Tibial artery (tissue), 4 donors: ENCODE data around the gene PTPN23.

Source experiments
- DNase-seq, 2 donors: peaks; one replicate each; pipeline ENCODE4 v3.0.0-alpha.2; 2019
- H3K27ac ChIP-seq, 2 donors: fragments of 200-600 bp; sonication (generic) in 1 of 2; 1 replicate in 1 of 2; 2 replicates in 1 of 2; pipeline ENCODE4 v1.5.1; 2018 to 2019; ENCODE audit warnings: mild to moderate bottlenecking in 1 of 2
- H3K27me3 ChIP-seq, 2 donors: fragments of 200-600 bp; sonication (generic) in 1 of 2; one replicate each; pipeline versions ENCODE4 v1.5.1 to v1.6.0; 2016 to 2019
- H3K36me3 ChIP-seq, 3 donors: fragments of 200-600 bp; sonication (generic) in 2 of 3; one replicate each; pipeline ENCODE4 v1.5.1; 2016 to 2019; ENCODE audit warnings: mild to moderate bottlenecking in 2 of 3
- H3K4me1 ChIP-seq, 4 donors: fragments of 200-600 bp; sonication (generic) in 2 of 4; 1 replicate in 3 of 4; 2 replicates in 1 of 4; pipeline ENCODE4 v1.5.1; 2016 to 2019
- H3K4me3 ChIP-seq, 2 donors: fragments of 200-600 bp; sonication (generic) in 1 of 2; 1 replicate in 1 of 2; 2 replicates in 1 of 2; pipeline ENCODE4 v1.5.1; 2018 to 2019; ENCODE audit warnings: mild to moderate bottlenecking in 2 of 2
- H3K9me3 ChIP-seq, 3 donors: fragments of 200-600 bp; sonication (generic) in 1 of 3; one replicate each; pipeline ENCODE4 v1.5.1; 2016 to 2019
- intact Hi-C: fragments of 100-400 bp; cut with DNase I; formaldehyde crosslinking; loops from one replicate; pipeline ENCODE4 v1.15.0; 2023; ENCODE audit warnings: low total_unique reads
- TF ChIP-seq, protein P1 (sequence below), 2 experiments: fragments of 200-600 bp in 1 of 2; fragments of 450-650 bp in 1 of 2; IDR thresholded peaks; one replicate each; pipeline ENCODE4 v1.5.1; 2017 to 2019; ENCODE audit warnings: antibody characterized with exemption in 2 of 2, mild to moderate bottlenecking in 1 of 2, moderate library complexity in 1 of 2

Gene PTPN23

DNA sequence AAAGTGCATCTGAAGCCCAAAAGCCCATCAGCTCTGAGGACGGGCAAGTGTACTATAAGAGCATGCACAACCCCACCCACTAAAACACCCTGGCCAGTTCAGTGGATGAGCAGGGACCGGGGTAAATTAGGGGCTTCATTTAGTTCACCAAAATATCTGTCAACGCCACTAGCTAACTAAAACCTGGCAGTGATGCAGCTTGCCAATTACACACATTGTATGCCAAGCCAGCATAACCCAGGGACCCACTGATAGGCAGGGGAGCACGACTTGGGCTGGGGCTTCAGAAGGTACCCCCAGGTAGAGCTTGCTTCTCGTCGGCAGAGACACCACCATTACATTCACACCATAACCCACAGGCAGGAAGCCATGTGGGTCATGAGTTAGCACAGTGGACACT lies 47.0 kb downstream of the PTPN23 start:
- no peak for DNase-seq
- no peaks in the 10 kb centered on the region for H3K27me3 ChIP-seq
- no peaks in the 10 kb centered on the region for H3K9me3 ChIP-seq
- TF ChIP-seq, protein P1, sequence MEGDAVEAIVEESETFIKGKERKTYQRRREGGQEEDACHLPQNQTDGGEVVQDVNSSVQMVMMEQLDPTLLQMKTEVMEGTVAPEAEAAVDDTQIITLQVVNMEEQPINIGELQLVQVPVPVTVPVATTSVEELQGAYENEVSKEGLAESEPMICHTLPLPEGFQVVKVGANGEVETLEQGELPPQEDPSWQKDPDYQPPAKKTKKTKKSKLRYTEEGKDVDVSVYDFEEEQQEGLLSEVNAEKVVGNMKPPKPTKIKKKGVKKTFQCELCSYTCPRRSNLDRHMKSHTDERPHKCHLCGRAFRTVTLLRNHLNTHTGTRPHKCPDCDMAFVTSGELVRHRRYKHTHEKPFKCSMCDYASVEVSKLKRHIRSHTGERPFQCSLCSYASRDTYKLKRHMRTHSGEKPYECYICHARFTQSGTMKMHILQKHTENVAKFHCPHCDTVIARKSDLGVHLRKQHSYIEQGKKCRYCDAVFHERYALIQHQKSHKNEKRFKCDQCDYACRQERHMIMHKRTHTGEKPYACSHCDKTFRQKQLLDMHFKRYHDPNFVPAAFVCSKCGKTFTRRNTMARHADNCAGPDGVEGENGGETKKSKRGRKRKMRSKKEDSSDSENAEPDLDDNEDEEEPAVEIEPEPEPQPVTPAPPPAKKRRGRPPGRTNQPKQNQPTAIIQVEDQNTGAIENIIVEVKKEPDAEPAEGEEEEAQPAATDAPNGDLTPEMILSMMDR (IDR thresholded peaks at IDR 0.05), result no peak
- H3K27ac ChIP-seq, result no peak overlapping the region
- peaks cover 23 to 94% (median 56%) of the 10 kb centered on the region in 3 donors for H3K36me3 ChIP-seq
- H3K4me1 ChIP-seq, result no peaks in the 10 kb centered on the region
- intact Hi-C loops, result no loop called here
- no peak overlapping the region for H3K4me3 ChIP-seq

DNA sequence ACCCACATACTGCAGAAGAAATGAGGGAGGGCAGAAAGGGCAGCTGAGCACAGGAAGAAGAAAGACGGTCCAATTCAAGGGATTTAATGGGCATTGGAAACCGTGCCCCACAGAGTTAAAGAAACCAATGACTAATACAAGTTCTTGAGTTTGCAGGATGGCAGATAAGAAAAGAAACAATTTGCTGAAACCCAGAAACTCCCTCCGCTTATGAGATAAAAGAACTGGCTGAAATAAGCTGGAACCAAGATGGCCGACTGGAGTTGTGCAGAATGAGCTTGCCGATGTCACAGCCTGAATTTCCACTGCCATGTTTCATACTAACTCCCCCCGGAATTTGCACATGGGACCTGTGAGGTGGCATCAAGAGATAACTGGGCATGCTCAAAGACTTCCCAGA lies 47.8 kb downstream of the PTPN23 start:
- peaks cover 31 to 94% (median 58%) of the 10 kb centered on the region in 3 donors for H3K36me3 ChIP-seq
- intact Hi-C loops, result no loop called here
- H3K4me3 ChIP-seq, result no peak overlapping the region
- DNase-seq, result no peak
- TF ChIP-seq, protein P1 (IDR thresholded peaks at IDR 0.05), result no peak
- no peaks in the 10 kb centered on the region for H3K4me1 ChIP-seq
- no peak overlapping the region for H3K27ac ChIP-seq
- no peaks in the 10 kb centered on the region for H3K27me3 ChIP-seq
- no peaks in the 10 kb centered on the region for H3K9me3 ChIP-seq

DNA sequence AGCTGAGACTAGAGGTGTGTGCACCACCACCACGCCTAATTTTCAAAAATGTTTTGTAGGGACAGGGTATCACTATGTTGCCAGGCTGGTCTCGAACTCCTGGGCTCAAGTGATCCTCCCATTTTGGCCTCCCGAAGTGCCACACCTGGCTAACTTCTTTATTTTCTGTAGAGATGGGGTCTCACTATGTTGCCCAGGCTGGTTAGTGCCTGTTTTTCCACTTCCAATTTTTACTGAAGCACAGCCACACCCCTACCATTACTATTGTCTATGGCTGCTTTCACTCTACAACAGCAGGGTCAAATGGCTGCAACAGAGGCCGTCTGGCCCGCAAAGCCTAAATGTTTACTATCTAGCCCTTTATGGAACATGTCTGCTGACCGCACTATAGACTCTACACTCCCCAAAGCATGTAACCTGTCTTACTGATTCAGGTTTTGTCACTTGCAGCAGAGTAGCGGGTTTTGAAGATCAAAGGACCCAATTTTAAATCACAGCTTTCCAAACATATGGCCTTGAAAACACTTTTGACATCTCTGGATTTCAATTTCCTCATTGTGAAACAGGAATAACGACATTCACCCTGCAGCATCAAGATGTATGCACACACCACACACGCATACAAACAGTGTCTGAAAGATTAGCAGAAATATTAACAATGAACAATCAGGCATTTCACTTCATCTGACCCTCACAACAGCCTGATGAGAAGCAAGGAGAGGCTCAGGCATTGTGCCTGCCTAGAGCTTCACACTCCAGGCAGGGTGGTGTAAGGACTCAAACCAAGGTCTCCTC lies 48.9 kb downstream of the PTPN23 start:
- Histone ChIP-seq H3K4me3 (no peak overlapping the region), H3K27me3 (no peaks in the 10 kb centered on the region), H3K9me3 (no peaks in the 10 kb centered on the region), H3K4me1 (no peaks in the 10 kb centered on the region), H3K36me3 (peaks cover 41 to 94% (median 58%) of the 10 kb centered on the region in 3 donors), H3K27ac (no peak overlapping the region)
- intact Hi-C loops, result no loop called here
- TF ChIP-seq, protein P1 (IDR thresholded peaks at IDR 0.05), result no peak
- DNase-seq, result no peak

DNA sequence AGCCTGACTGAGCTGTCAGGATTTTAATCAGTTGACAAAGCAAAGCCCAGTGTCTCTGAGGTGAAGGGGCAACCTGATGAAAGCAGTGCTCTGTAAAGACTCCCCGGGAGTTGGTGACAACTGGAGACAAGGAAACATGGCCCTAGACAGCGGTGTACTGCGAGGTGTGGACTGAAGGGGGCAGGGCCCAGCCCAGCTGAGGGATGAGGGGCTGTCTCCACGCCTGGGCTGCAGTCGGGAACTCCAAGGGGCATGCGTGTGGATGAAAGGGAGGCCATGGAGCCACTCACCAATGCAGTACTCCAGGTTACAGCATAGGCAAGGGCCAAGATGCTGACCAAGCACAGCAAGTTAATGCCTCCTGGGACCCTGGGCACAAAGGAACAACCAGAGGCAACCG lies 49.8 kb downstream of the PTPN23 start:
- TF ChIP-seq, protein P1 (IDR thresholded peaks at IDR 0.05), result no peak
- H3K27ac ChIP-seq, result no peak overlapping the region
- peaks cover 39 to 89% (median 50%) of the 10 kb centered on the region in 3 donors for H3K36me3 ChIP-seq

DNA sequence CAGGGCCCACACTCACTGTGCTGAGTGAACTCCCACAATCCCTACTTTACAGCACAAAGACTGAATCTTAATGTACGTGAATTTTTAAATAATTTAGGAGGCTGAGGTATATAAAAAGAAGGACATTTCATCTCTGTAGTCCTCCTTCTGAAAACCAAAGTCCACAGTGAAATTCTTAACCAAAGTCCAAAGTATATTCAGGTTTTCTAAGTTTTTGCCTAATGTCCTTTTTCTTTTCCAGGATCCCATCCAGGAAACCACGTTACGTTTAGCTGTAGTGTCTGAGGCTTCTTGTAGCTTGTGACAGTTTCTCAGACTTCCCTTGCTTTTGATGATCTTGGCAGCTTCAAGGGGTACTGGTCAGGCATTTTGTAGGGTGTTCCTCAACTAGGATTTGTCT lies 50.4 kb downstream of the PTPN23 start:
- TF ChIP-seq, protein P1 (IDR thresholded peaks at IDR 0.05), result no peak
- Histone ChIP-seq H3K27me3 (no peaks in the 10 kb centered on the region), H3K4me3 (no peak overlapping the region), H3K36me3 (peaks cover 34 to 83% (median 45%) of the 10 kb centered on the region in 3 donors), H3K4me1 (no peaks in the 10 kb centered on the region), H3K9me3 (no peaks in the 10 kb centered on the region), H3K27ac (no peak overlapping the region)
- intact Hi-C loops, result no loop called here
- DNase-seq, result no peak

More for the DNA sequence above, 49.8 kb downstream of the PTPN23 start:
- intact Hi-C loops, result no loop called here
- H3K4me1 ChIP-seq, result no peaks in the 10 kb centered on the region
- H3K9me3 ChIP-seq, result no peaks in the 10 kb centered on the region
- H3K27me3 ChIP-seq, result no peaks in the 10 kb centered on the region
- no peak overlapping the region for H3K4me3 ChIP-seq
- DNase-seq, result peak in 1 of 2 donors; percentile 42
